ENCODE data around the gene ABHD17A. TPM values are rescaled to one million over a fixed set of nuclear protein-coding genes. Genes with fewer than 3 reads are reported as not detected.
A peak's percentile ranks its signal among the peaks of the same experiment; 100 is the strongest.

The ABHD17A gene
- total and polyA plus RNA-seq, 9 of the 15 experiments (the other 6 are each of a cell fraction or from before 2014, with no cell fraction given): 0.04 to 135 (median 21.8) TPM; not detected in 1

GRCh38 chr19:1864480-1865171 is 20.7 kb downstream of the ABHD17A start (continued):
- TF ChIP-seq RCOR1 (IDR thresholded peaks at IDR 0.05; ENCODE audit: borderline replicate concordance in 1 of 2, low read depth in 2 of 2, low read length in 2 of 2): peak in 1 of 2 experiments; percentile 80; a peak in 2 of 4 replicates
- no peak for TF ChIP-seq ARID1B (IDR thresholded peaks at IDR 0.05)
- TF ChIP-seq FOXP4 (CRISPR knock-in tag; IDR thresholded peaks at IDR 0.05; ENCODE audit: borderline replicate concordance): 0 out of 2 replicates have a peak, but pooled peaks have one; percentile 17
- TF ChIP-seq MTA2 (IDR thresholded peaks at IDR 0.05; ENCODE audit: low read depth): peak; percentile 2; the same call in 1 of the 2 replicates
- TF ChIP-seq ZBTB17 (CRISPR knock-in tag; IDR thresholded peaks at IDR 0.05): no peak
- TF ChIP-seq KLF13 (tag; IDR thresholded peaks at IDR 0.05; ENCODE audit: borderline replicate concordance, low read depth): peak; percentile 78
- peak; percentile 55; the same call in 1 of the 2 replicates for TF ChIP-seq PATZ1 (CRISPR knock-in tag; IDR thresholded peaks at IDR 0.05; ENCODE audit: borderline replicate concordance)
- TF ChIP-seq ZNF780A (CRISPR knock-in tag; IDR thresholded peaks at IDR 0.05): no peak
- TF ChIP-seq XRCC5 (IDR thresholded peaks at IDR 0.05; ENCODE audit: low read depth, low read length): 0 out of 2 replicates have a peak, but pooled peaks have one; percentile 66
- TF ChIP-seq RAD21 (CRISPR knock-in tag; conservative IDR thresholded peaks at IDR 0.05 in 1 of 2, IDR thresholded peaks at IDR 0.05 in 1 of 2): peak; percentile 50 to 72
- TF ChIP-seq ZNF785 (CRISPR knock-in tag; IDR thresholded peaks at IDR 0.05): no peak
- 0 out of 2 replicates have a peak, but pooled peaks have one; percentile 53 for TF ChIP-seq SUPT5H (IDR thresholded peaks at IDR 0.05)
- TF ChIP-seq CCNT2 (IDR thresholded peaks at IDR 0.05; ENCODE audit: borderline replicate concordance, extremely low read depth, insufficient read length, low read depth, low read length): peak; percentile 68
- TF ChIP-seq ZC3H4 (CRISPR knock-in tag; IDR thresholded peaks at IDR 0.05; ENCODE audit: borderline replicate concordance): no peak
- TF ChIP-seq KDM5B (IDR thresholded peaks at IDR 0.05; ENCODE audit: insufficient replicate concordance, low read depth, low read length): peak; percentile 31
- peak in 1 of 2 experiments; percentile 46; a peak in 3 of 4 replicates for TF ChIP-seq KDM1A (IDR thresholded peaks at IDR 0.05)

All from K562 (cell line).